GM20000 (cell line): Measurements from ENCODE around the gene ADAM30.
"Not testable (repeated sequence)": the region's sequence is repeated elsewhere in the genome, so short reads cannot be mapped to it uniquely, and the experiment has no call there.

ENCODE experiments used
- DNase-seq: peaks from one replicate; pipeline ENCODE4 v3.0.0; 2012; ENCODE audit warnings: low spot score
- TF ChIP-seq, protein P1 (sequence below): IDR thresholded peaks from 2 replicates; pipeline ENCODE4 v1.5.1; 2012; ENCODE audit warnings: mild to moderate bottlenecking, control low read depth; ENCODE audit errors: extremely low read depth, missing control alignments

ADAM30 gene

DNA sequence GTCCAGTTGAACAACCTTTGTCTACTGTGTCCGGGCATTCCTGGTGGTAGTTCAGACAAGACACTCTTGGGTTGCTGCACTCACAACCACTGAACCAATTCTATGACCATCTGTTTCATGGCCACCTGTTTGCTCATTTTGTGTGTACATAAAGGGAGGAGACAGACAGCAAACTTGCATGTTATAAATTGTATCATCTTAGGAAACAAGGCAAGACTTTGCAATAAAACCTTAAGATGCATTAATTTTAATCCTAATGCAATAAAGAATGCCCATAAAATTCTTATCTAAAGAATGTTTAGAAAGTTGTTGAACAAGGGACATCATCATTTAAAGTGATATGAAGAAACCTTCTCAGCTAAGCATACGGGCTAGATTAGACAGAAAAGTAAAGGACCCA, 34.8 kb downstream of the ADAM30 start:
- TF ChIP-seq, protein P1, sequence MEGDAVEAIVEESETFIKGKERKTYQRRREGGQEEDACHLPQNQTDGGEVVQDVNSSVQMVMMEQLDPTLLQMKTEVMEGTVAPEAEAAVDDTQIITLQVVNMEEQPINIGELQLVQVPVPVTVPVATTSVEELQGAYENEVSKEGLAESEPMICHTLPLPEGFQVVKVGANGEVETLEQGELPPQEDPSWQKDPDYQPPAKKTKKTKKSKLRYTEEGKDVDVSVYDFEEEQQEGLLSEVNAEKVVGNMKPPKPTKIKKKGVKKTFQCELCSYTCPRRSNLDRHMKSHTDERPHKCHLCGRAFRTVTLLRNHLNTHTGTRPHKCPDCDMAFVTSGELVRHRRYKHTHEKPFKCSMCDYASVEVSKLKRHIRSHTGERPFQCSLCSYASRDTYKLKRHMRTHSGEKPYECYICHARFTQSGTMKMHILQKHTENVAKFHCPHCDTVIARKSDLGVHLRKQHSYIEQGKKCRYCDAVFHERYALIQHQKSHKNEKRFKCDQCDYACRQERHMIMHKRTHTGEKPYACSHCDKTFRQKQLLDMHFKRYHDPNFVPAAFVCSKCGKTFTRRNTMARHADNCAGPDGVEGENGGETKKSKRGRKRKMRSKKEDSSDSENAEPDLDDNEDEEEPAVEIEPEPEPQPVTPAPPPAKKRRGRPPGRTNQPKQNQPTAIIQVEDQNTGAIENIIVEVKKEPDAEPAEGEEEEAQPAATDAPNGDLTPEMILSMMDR: no peak
- no peak for DNase-seq

DNA sequence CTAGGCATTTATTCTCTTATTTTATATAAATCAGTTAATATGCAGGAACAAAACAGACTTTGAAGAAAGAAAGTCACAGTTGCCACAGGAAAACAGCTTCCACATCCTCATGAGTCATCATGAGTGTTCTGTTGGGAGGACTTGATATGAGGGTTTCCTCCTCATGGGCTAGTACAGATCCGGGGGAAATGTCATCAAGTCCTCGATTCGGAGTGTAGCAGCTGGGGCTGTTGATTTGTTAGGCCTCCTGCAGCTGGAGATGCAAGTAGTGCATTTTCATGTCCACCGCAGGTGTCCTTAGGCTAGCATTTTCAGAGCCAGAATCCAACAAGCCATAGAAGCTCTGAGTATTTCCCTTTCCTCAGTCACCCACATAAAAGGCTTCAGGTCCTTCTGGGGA, 36.7 kb downstream of the ADAM30 start:
- DNase-seq: no peak

GRCh38 chr1:119858556-119859214, 37.6 kb downstream of the ADAM30 start:
- not testable (repeated sequence) for DNase-seq

More for the DNA sequence above, 36.7 kb downstream of the ADAM30 start:
- TF ChIP-seq, protein P1: no peak

- DNase-seq: no peak
- TF ChIP-seq, protein P1: no peak
These were observed 38.2 kb downstream of the ADAM30 start for GRCh38 chr1:119858126-119858525.

DNA sequence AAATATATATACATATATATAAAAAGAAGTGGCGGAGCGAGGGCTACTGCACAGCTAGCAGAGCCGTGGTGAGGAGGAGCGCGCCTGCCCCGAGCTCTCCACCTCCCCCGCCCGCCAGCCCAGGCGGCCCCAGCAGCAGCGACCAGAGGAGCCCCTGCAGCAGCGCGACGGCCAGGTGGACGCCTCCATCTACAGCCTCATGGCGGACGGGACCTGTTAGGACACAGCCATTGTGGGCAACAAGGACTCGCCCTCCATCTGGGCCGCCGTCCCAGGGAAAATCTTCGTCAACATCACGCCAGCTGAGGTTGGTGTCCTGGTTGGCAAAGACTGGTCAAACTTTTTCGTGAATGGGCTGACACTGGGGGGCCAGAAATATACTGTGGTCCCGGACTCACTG, 43.2 kb downstream of the ADAM30 start:
- DNase-seq: no peak
- TF ChIP-seq, protein P1: no peak

DNA sequence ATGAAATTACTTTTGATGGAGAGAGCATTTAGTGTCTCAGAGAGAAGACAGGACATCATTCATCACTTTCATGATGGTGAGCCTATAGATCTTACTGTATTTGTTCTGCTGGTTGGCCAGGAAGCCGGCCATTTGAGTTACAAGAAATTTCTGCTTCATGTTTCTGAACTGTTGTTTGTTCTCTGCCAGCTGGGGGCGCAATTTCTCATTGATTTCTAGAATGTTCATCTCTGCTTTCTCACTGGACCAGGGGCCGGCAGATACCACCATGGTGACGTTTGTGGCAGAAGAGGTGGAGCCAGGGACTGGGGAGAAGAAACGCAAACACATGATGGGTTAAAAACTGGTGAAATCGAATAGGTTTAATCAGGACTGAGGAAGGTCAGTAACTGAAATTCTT, 52.1 kb downstream of the ADAM30 start:
- not testable (repeated sequence) for DNase-seq
- TF ChIP-seq, protein P1: peak; percentile 12
